ENCODE results near the gene UBE4B. TPM values are rescaled to one million over a fixed set of nuclear protein-coding genes. Genes with fewer than 3 reads are reported as not detected.
A peak's percentile ranks its signal among the peaks of the same experiment; 100 is the strongest.
"Not testable (repeated sequence)": the region's sequence is repeated elsewhere in the genome, so short reads cannot be mapped to it uniquely, and the experiment has no call there.

Gene UBE4B
- total RNA-seq (10 to 100 TPM; 34.3 to 36.8 TPM), total RNA-seq (50.0 to 51.5 reads per million in 2 donors)

- ATAC-seq (peak; percentile 94), DNase-seq (peak; percentile 99 to 100 (median 99))
- no peaks in the 10 kb centered on the region for H3K9me3 ChIP-seq (ENCODE audit: control insufficient read depth, low read length, poor library complexity, severe bottlenecking)
- H3K36me3 Mint-ChIP-seq (ENCODE audit: low read depth): no peaks in the 10 kb centered on the region
- H3K4me3 Mint-ChIP-seq: peak within 1 kb of the TSS; percentile 96
- no peaks in the 10 kb centered on the region for H3K27me3 Mint-ChIP-seq
- H3K27ac Mint-ChIP-seq: peak within 1 kb of the TSS; percentile 93
- peaks cover 19% of the 10 kb centered on the region for H3K4me1 Mint-ChIP-seq
These were observed at the start of gene UBE4B for GRCh38 chr1:10032590-10033358. Gene UBE4B (plus strand): TSS chr1:10032958. CDS start chr1:10033671, 713 bp downstream.

GRCh38 chr1:9984253-9984652, 48.5 kb upstream of the UBE4B start:
- no peak for ATAC-seq
- H3K27ac Mint-ChIP-seq: no peak overlapping the region
- H3K9me3 ChIP-seq (ENCODE audit: control insufficient read depth, low read length, poor library complexity, severe bottlenecking): no peaks in the 10 kb centered on the region
- H3K36me3 Mint-ChIP-seq (ENCODE audit: low read depth): peaks cover 2% of the 10 kb centered on the region
- H3K27me3 Mint-ChIP-seq: no peaks in the 10 kb centered on the region
- peaks cover 2% of the 10 kb centered on the region for H3K4me1 Mint-ChIP-seq
- no peak for DNase-seq
- H3K4me3 Mint-ChIP-seq: no peak overlapping the region

- ATAC-seq (no peak), DNase-seq (no peak)
- H3K9me3 ChIP-seq (ENCODE audit: control insufficient read depth, low read length, poor library complexity, severe bottlenecking): no peaks in the 10 kb centered on the region
- Mint-ChIP-seq H3K4me3 (no peak overlapping the region), H3K4me1 (peaks cover 2% of the 10 kb centered on the region), H3K36me3 (ENCODE audit: low read depth) (peaks cover 2% of the 10 kb centered on the region), H3K27ac (no peak overlapping the region), H3K27me3 (no peaks in the 10 kb centered on the region)
These were observed 47.8 kb upstream of the UBE4B start for GRCh38 chr1:9985001-9985400.

- ATAC-seq: no peak
- no peaks in the 10 kb centered on the region for H3K4me1 Mint-ChIP-seq
- peaks cover 13% of the 10 kb centered on the region for H3K27me3 Mint-ChIP-seq
- no peak overlapping the region for H3K27ac Mint-ChIP-seq
- no peak overlapping the region for H3K4me3 Mint-ChIP-seq
- H3K36me3 Mint-ChIP-seq (ENCODE audit: low read depth): no peaks in the 10 kb centered on the region
- H3K9me3 ChIP-seq (ENCODE audit: control insufficient read depth, low read length, poor library complexity, severe bottlenecking): no peaks in the 10 kb centered on the region
- DNase-seq: no peak
These were observed 43.0 kb upstream of the UBE4B start for GRCh38 chr1:9989773-9990172.

GRCh38 chr1:9990944-9991343, 41.8 kb upstream of the UBE4B start:
- Mint-ChIP-seq H3K27me3 (peaks cover 13% of the 10 kb centered on the region), H3K27ac (no peak overlapping the region), H3K4me1 (no peaks in the 10 kb centered on the region), H3K36me3 (ENCODE audit: low read depth) (no peaks in the 10 kb centered on the region), H3K4me3 (no peak overlapping the region)
- no peak for ATAC-seq
- no peak for DNase-seq
- H3K9me3 ChIP-seq (ENCODE audit: control insufficient read depth, low read length, poor library complexity, severe bottlenecking): no peaks in the 10 kb centered on the region

GRCh38 chr1:9992910-9993309, 39.8 kb upstream of the UBE4B start:
- no peak for ATAC-seq
- peaks cover 2% of the 10 kb centered on the region for H3K36me3 Mint-ChIP-seq (ENCODE audit: low read depth)
- H3K27ac Mint-ChIP-seq: peak overlapping the region; percentile 72

GRCh38 chr1:9993561-9994075, 39.1 kb upstream of the UBE4B start:
- H3K27ac Mint-ChIP-seq: no peak overlapping the region
- peaks cover 28% of the 10 kb centered on the region for H3K27me3 Mint-ChIP-seq
- H3K4me1 Mint-ChIP-seq: peaks cover 5% of the 10 kb centered on the region
- no peak for ATAC-seq
- peaks cover 2% of the 10 kb centered on the region for H3K36me3 Mint-ChIP-seq (ENCODE audit: low read depth)
- DNase-seq: no peak
- no peaks in the 10 kb centered on the region for H3K9me3 ChIP-seq (ENCODE audit: control insufficient read depth, low read length, poor library complexity, severe bottlenecking)
- no peak overlapping the region for H3K4me3 Mint-ChIP-seq

More at GRCh38 chr1:9992910-9993309, 39.8 kb upstream of the UBE4B start:
- H3K9me3 ChIP-seq (ENCODE audit: control insufficient read depth, low read length, poor library complexity, severe bottlenecking): no peaks in the 10 kb centered on the region
- H3K4me3 Mint-ChIP-seq: no peak overlapping the region
- DNase-seq: no peak
- peaks cover 4% of the 10 kb centered on the region for H3K4me1 Mint-ChIP-seq
- H3K27me3 Mint-ChIP-seq: peaks cover 21% of the 10 kb centered on the region

GRCh38 chr1:9996624-9997582, 35.9 kb upstream of the UBE4B start, which contains the start of gene RBP7:
Gene RBP7 (plus strand): TSS chr1:9997228. CDS start chr1:9997259, 31 bp downstream.
- Mint-ChIP-seq H3K4me3 (peak within 1 kb of the TSS; percentile 88), H3K4me1 (peaks cover 5% of the 10 kb centered on the region), H3K36me3 (ENCODE audit: low read depth) (peaks cover 2% of the 10 kb centered on the region), H3K27me3 (peaks cover 40% of the 10 kb centered on the region), H3K27ac (no peak within 1 kb of the TSS)
- ATAC-seq (peak; percentile 30), DNase-seq (peak in 1 of 3 donors; percentile 10)
- no peaks in the 10 kb centered on the region for H3K9me3 ChIP-seq (ENCODE audit: control insufficient read depth, low read length, poor library complexity, severe bottlenecking)

- H3K9me3 ChIP-seq (ENCODE audit: control insufficient read depth, low read length, poor library complexity, severe bottlenecking): no peaks in the 10 kb centered on the region
- no peak overlapping the region for H3K4me3 Mint-ChIP-seq
- H3K4me1 Mint-ChIP-seq: peaks cover 5% of the 10 kb centered on the region
- DNase-seq (no peak), ATAC-seq (no peak)
- H3K36me3 Mint-ChIP-seq (ENCODE audit: low read depth): peaks cover 2% of the 10 kb centered on the region
- peaks cover 42% of the 10 kb centered on the region for H3K27me3 Mint-ChIP-seq
- no peak overlapping the region for H3K27ac Mint-ChIP-seq
These were observed 31.6 kb upstream of the UBE4B start for GRCh38 chr1:10001016-10001665.

- peaks cover 22% of the 10 kb centered on the region for H3K27me3 Mint-ChIP-seq
- H3K4me3 Mint-ChIP-seq; H3K4me1 Mint-ChIP-seq; DNase-seq; H3K9me3 ChIP-seq (ENCODE audit: control insufficient read depth, low read length, poor library complexity, severe bottlenecking); H3K36me3 Mint-ChIP-seq (ENCODE audit: low read depth); H3K27ac Mint-ChIP-seq; ATAC-seq: not testable (repeated sequence)
These were observed 27.5 kb upstream of the UBE4B start for GRCh38 chr1:10005248-10005647.

GRCh38 chr1:10007169-10007568, 25.6 kb upstream of the UBE4B start:
- Mint-ChIP-seq H3K27me3 (peaks cover 15% of the 10 kb centered on the region), H3K27ac (no peak overlapping the region), H3K4me3 (no peak overlapping the region), H3K36me3 (ENCODE audit: low read depth) (no peaks in the 10 kb centered on the region), H3K4me1 (no peaks in the 10 kb centered on the region)
- DNase-seq (no peak), ATAC-seq (no peak)
- no peaks in the 10 kb centered on the region for H3K9me3 ChIP-seq (ENCODE audit: control insufficient read depth, low read length, poor library complexity, severe bottlenecking)

GRCh38 chr1:10014016-10014415, 18.7 kb upstream of the UBE4B start:
- ATAC-seq: no peak
- no peaks in the 10 kb centered on the region for H3K4me1 Mint-ChIP-seq
- no peak for DNase-seq
- no peaks in the 10 kb centered on the region for H3K9me3 ChIP-seq (ENCODE audit: control insufficient read depth, low read length, poor library complexity, severe bottlenecking)
- H3K4me3 Mint-ChIP-seq: no peak overlapping the region
- H3K27ac Mint-ChIP-seq: no peak overlapping the region
- no peaks in the 10 kb centered on the region for H3K36me3 Mint-ChIP-seq (ENCODE audit: low read depth)
- peaks cover 6% of the 10 kb centered on the region for H3K27me3 Mint-ChIP-seq

Measured in T-helper 17 cell (primary cell).